Bronchial epithelial cell (primary cell): ENCODE data around the gene TNS3. TPM values are rescaled to one million over a fixed set of nuclear protein-coding genes. Genes with fewer than 3 reads are reported as not detected.

ENCODE experiments used
- DNase-seq: peaks from one replicate; pipeline ENCODE4 v3.0.0-alpha.2; 2010; ENCODE audit warnings: low read depth
- FAIRE-seq: peaks from 2 replicates; lab custom pipeline; 2011; peaks lifted over from hg19 to GRCh38; lab: Jason Lieb, UNC
- H3K27me3 ChIP-seq: 2 replicates; pipeline ENCODE4 v1.5.1; 2011; ENCODE audit warnings: low read length; ENCODE audit not compliant: control insufficient read depth, insufficient read depth
- H3K36me3 ChIP-seq: 2 replicates; pipeline ENCODE4 v1.5.1; 2011; ENCODE audit warnings: low read length; ENCODE audit not compliant: control insufficient read depth, insufficient read depth
- H3K4me3 ChIP-seq: 2 replicates; pipeline ENCODE4 v1.5.1; 2011; ENCODE audit warnings: mild to moderate bottlenecking, low read depth, low read length, control low read depth
- CTCF ChIP-seq: IDR thresholded peaks from 2 replicates; pipeline ENCODE4 v1.5.1; 2011; ENCODE audit warnings: mild to moderate bottlenecking, moderate library complexity, low read length, control low read depth, inconsistent platforms; ENCODE audit not compliant: insufficient read depth, severe bottlenecking
- total RNA-seq: library from RNA; depleted of rRNA; stranded (reverse); fragments of >200 nt; gene quantifications from 2 replicates; pipeline ENCODE4 v1.2.1, GENCODE V29; 2014

The TNS3 gene
- total RNA-seq, 1 donor from 2014 or later: 2.6 TPM

DNA sequence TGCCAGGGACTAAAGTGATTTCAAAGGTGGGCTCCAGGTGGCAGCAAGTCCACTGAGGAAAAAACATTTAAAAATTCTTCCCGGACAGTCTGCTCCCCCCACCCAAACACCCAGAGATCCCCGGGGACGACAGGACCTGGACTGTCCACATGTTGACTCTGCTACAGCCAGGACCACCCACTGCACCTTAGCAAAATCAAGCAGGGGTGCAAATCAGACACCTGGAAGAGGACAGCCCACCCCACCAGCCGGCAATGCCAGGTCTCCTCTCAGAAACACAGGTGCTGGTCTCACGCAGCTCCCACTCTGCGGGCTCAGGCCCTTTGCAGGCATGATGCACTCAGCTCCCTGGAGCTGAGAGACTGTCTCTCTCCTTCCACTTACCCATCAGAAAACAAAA, 251.9 kb downstream of the TNS3 start:
- no peaks in the 10 kb centered on the region for H3K36me3 ChIP-seq
- DNase-seq (no peak), FAIRE-seq (no peak)
- no peak for TF ChIP-seq CTCF
- H3K4me3 ChIP-seq: no peak overlapping the region
- H3K27me3 ChIP-seq: no peaks in the 10 kb centered on the region

GRCh38 chr7:47329320-47329926, 252.5 kb downstream of the TNS3 start:
- no peak overlapping the region for H3K4me3 ChIP-seq

GRCh38 chr7:47328392-47329319, 253.3 kb downstream of the TNS3 start:
- peak; percentile 58 for FAIRE-seq

More at GRCh38 chr7:47329320-47329926, 252.5 kb downstream of the TNS3 start:
- Histone ChIP-seq H3K36me3 (no peaks in the 10 kb centered on the region), H3K27me3 (no peaks in the 10 kb centered on the region)
- DNase-seq (no peak), FAIRE-seq (no peak)
- TF ChIP-seq CTCF: no peak

GRCh38 chr7:47327698-47328391, 254.1 kb downstream of the TNS3 start:
- TF ChIP-seq CTCF: no peak
- Histone ChIP-seq H3K36me3 (no peaks in the 10 kb centered on the region), H3K4me3 (peak overlapping the region; percentile 19), H3K27me3 (no peaks in the 10 kb centered on the region)
- DNase-seq (peak; percentile 47), FAIRE-seq (no peak)

More at GRCh38 chr7:47328392-47329319, 253.3 kb downstream of the TNS3 start:
- Histone ChIP-seq H3K4me3 (no peak overlapping the region), H3K36me3 (no peaks in the 10 kb centered on the region), H3K27me3 (no peaks in the 10 kb centered on the region)
- no peak for TF ChIP-seq CTCF
- DNase-seq: no peak

DNA sequence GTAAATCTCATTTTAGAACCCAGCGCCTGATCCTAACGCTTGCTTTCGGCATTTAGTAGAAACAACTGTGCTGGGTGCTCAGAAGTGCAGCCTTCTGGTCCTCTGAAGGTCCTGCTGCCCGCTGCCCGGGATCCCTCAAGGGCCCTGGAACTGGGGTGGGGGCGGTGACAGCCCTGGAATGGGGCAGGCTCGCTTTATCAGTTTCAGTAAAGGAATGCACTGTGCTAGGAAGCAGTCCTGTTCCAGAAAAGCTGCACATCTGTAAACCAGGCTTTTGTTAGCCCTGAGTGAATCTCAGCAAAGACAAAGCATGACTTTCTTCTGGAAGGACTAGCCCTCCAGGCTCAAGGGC, 254.6 kb downstream of the TNS3 start:
- H3K4me3 ChIP-seq: no peak overlapping the region
- FAIRE-seq (no peak), DNase-seq (no peak)
- no peaks in the 10 kb centered on the region for H3K36me3 ChIP-seq
- TF ChIP-seq CTCF: no peak
- no peaks in the 10 kb centered on the region for H3K27me3 ChIP-seq
